Neural progenitor cell (in vitro differentiated cells): Measurements from ENCODE around the gene AK8. TPM values are rescaled to one million over a fixed set of nuclear protein-coding genes. Genes with fewer than 3 reads are reported as not detected.

Experiments used
- DNase-seq: peaks from one replicate; pipeline ENCODE4 v3.0.0-alpha.2; 2016; ENCODE audit warnings: low spot score
- H2AFZ ChIP-seq: fragments of 200-600 bp; sonication (generic); replicated peaks from 2 replicates; pipeline ENCODE4 v1.6.1; 2016; ENCODE audit warnings: antibody characterized with exemption
- H3F3A ChIP-seq: fragments of 200-600 bp; sonication (generic); 2 replicates; pipeline ENCODE4 v1.6.1; 2016; ENCODE audit warnings: antibody characterized with exemption, low read depth
- H3K27ac ChIP-seq: fragments of 200-600 bp; sonication (generic); 2 replicates; pipeline ENCODE4 v1.5.1; 2016; ENCODE audit warnings: mild to moderate bottlenecking
- H3K27me3 ChIP-seq: fragments of 200-600 bp; sonication (generic); 2 replicates; pipeline ENCODE4 v1.6.1; 2016; ENCODE audit warnings: mild to moderate bottlenecking, moderate library complexity
- H3K36me3 ChIP-seq: fragments of 200-600 bp; sonication (generic); 2 replicates; pipeline ENCODE4 v1.5.1; 2016
- H3K4me1 ChIP-seq: fragments of 200-600 bp; sonication (generic); 2 replicates; pipeline ENCODE4 v1.6.1; 2016; ENCODE audit warnings: mixed run types
- H3K4me2 ChIP-seq: fragments of 200-600 bp; sonication (generic); 2 replicates; pipeline ENCODE4 v1.6.1; 2016
- H3K4me3 ChIP-seq: fragments of 200-600 bp; sonication (generic); 2 replicates; pipeline ENCODE4 v1.5.1; 2016
- H3K79me2 ChIP-seq: fragments of 200-600 bp; sonication (generic); 2 replicates; pipeline ENCODE4 v1.6.1; 2016; ENCODE audit warnings: low read depth
- H3K9ac ChIP-seq: fragments of 200-600 bp; sonication (generic); 2 replicates; pipeline ENCODE4 v1.6.1; 2016
- H3K9me3 ChIP-seq: fragments of 200-600 bp; sonication (generic); 2 replicates; pipeline ENCODE4 v1.5.1; 2016; ENCODE audit warnings: low read depth
- H4K20me1 ChIP-seq: fragments of 200-600 bp; sonication (generic); 2 replicates; pipeline ENCODE4 v1.6.1; 2016; ENCODE audit warnings: low read depth
- H3K27ac Mint-ChIP-seq: 3 replicates; pipeline ENCODE4 v1.8.0; 2021; ENCODE audit warnings: mixed read lengths
- H3K27me3 Mint-ChIP-seq: 2 replicates; pipeline ENCODE4 v1.8.0; 2022; ENCODE audit warnings: low read depth, mild to moderate bottlenecking, inconsistent platforms, moderate library complexity, mixed read lengths; ENCODE audit not compliant: insufficient read depth
- H3K36me3 Mint-ChIP-seq: 3 replicates; pipeline ENCODE4 v1.8.0; 2021; ENCODE audit warnings: mixed read lengths
- H3K4me1 Mint-ChIP-seq: 3 replicates; pipeline ENCODE4 v1.8.0; 2021; ENCODE audit warnings: mixed read lengths
- H3K4me3 Mint-ChIP-seq: 3 replicates; pipeline ENCODE4 v1.8.0; 2021; ENCODE audit warnings: mild to moderate bottlenecking, moderate library complexity, mixed read lengths
- H3K9me3 Mint-ChIP-seq: 3 replicates; pipeline ENCODE4 v1.8.0; 2020; ENCODE audit warnings: mixed read lengths
- CTCF ChIP-seq: fragments of 200-600 bp; sonication (generic); IDR thresholded peaks from 2 replicates; pipeline ENCODE4 v1.5.1; 2017; ENCODE audit warnings: antibody characterized with exemption, mild to moderate bottlenecking
- EZH2 ChIP-seq: fragments of 200-600 bp; sonication (generic); IDR thresholded peaks from 2 replicates; pipeline ENCODE4 v1.6.1; 2017; ENCODE audit warnings: antibody characterized with exemption, mild to moderate bottlenecking, moderate library complexity
- EZH2phosphoT487 ChIP-seq: fragments of 200-600 bp; sonication (generic); IDR thresholded peaks from 2 replicates; pipeline ENCODE4 v1.6.1; 2017; ENCODE audit warnings: antibody characterized with exemption
- total RNA-seq: library from RNA; depleted of rRNA; stranded (reverse); fragments of >200 nt; gene quantifications from 2 replicates; pipeline ENCODE4 v1.2.3, GENCODE V29; 2015; ENCODE audit warnings: low replicate concordance

Gene AK8
- total RNA-seq, 1 donor from 2014 or later = 0.43 TPM

GRCh38 chr9:132857031-132857430 is 21.1 kb downstream of the AK8 start:
- H3K4me1 Mint-ChIP-seq = peaks cover 28% of the 10 kb centered on the region
- H2AFZ ChIP-seq = peak overlapping the region; percentile 63
- no peaks in the 10 kb centered on the region for H4K20me1 ChIP-seq
- no peaks in the 10 kb centered on the region for H3K36me3 ChIP-seq
- peaks cover 2% of the 10 kb centered on the region for H3K27me3 Mint-ChIP-seq
- no peaks in the 10 kb centered on the region for H3K79me2 ChIP-seq
- no peak overlapping the region for H3K27ac Mint-ChIP-seq
- no peaks in the 10 kb centered on the region for H3K27me3 ChIP-seq
- no peak overlapping the region for H3K4me3 Mint-ChIP-seq
- H3K4me2 ChIP-seq = peak overlapping the region; percentile 15
- peaks cover 4% of the 10 kb centered on the region for H3F3A ChIP-seq
- no peak overlapping the region for H3K4me3 ChIP-seq
- H3K9ac ChIP-seq = no peak overlapping the region
- H3K9me3 Mint-ChIP-seq = peaks cover 2% of the 10 kb centered on the region
- peaks cover 15% of the 10 kb centered on the region for H3K4me1 ChIP-seq
- H3K9me3 ChIP-seq = no peaks in the 10 kb centered on the region
- TF ChIP-seq EZH2phosphoT487 (no peak), EZH2 (no peak), CTCF (no peak)
- H3K36me3 Mint-ChIP-seq = no peaks in the 10 kb centered on the region
- DNase-seq = peak; percentile 22
- H3K27ac ChIP-seq = no peak overlapping the region

GRCh38 chr9:132855904-132856303 is 22.2 kb downstream of the AK8 start:
- H3K4me1 Mint-ChIP-seq = peaks cover 20% of the 10 kb centered on the region
- Histone ChIP-seq H3K9ac (no peak overlapping the region), H3K4me1 (peaks cover 15% of the 10 kb centered on the region), H3K9me3 (no peaks in the 10 kb centered on the region), H3K36me3 (no peaks in the 10 kb centered on the region), H3K27me3 (no peaks in the 10 kb centered on the region), H3K27ac (no peak overlapping the region), H4K20me1 (no peaks in the 10 kb centered on the region), H2AFZ (no peak overlapping the region), H3K79me2 (no peaks in the 10 kb centered on the region), H3K4me3 (no peak overlapping the region), H3F3A (peaks cover 4% of the 10 kb centered on the region), H3K4me2 (no peak overlapping the region)
- no peaks in the 10 kb centered on the region for H3K36me3 Mint-ChIP-seq
- no peak overlapping the region for H3K27ac Mint-ChIP-seq
- H3K27me3 Mint-ChIP-seq = peaks cover 2% of the 10 kb centered on the region
- DNase-seq = no peak
- H3K4me3 Mint-ChIP-seq = no peak overlapping the region
- TF ChIP-seq EZH2phosphoT487 = no peak
- no peak for TF ChIP-seq EZH2
- no peak for TF ChIP-seq CTCF
- H3K9me3 Mint-ChIP-seq = peaks cover 2% of the 10 kb centered on the region

- no peak overlapping the region for H3K4me3 Mint-ChIP-seq
- TF ChIP-seq EZH2phosphoT487 = no peak
- no peak for TF ChIP-seq CTCF
- no peak for TF ChIP-seq EZH2
- Histone ChIP-seq H3K4me1 (peaks cover 15% of the 10 kb centered on the region), H3K36me3 (no peaks in the 10 kb centered on the region), H3K79me2 (no peaks in the 10 kb centered on the region), H3K9me3 (no peaks in the 10 kb centered on the region), H3K9ac (no peak overlapping the region), H3K27ac (no peak overlapping the region), H4K20me1 (no peaks in the 10 kb centered on the region), H2AFZ (no peak overlapping the region), H3K4me2 (no peak overlapping the region), H3K27me3 (no peaks in the 10 kb centered on the region), H3K4me3 (no peak overlapping the region), H3F3A (peaks cover 4% of the 10 kb centered on the region)
- peaks cover 2% of the 10 kb centered on the region for H3K9me3 Mint-ChIP-seq
- H3K36me3 Mint-ChIP-seq = no peaks in the 10 kb centered on the region
- peaks cover 2% of the 10 kb centered on the region for H3K27me3 Mint-ChIP-seq
- H3K27ac Mint-ChIP-seq = no peak overlapping the region
- peaks cover 16% of the 10 kb centered on the region for H3K4me1 Mint-ChIP-seq
- DNase-seq = no peak
Observed at GRCh38 chr9:132854832-132855231, 23.3 kb downstream of the AK8 start.
